GM18951 (cell line): Measurements from ENCODE around the gene PRMT7.

ENCODE experiments used
- POLR2A ChIP-seq: IDR thresholded peaks from 4 replicates; pipeline ENCODE4 v1.6.1; 2011; ENCODE audit warnings: mild to moderate bottlenecking; ENCODE audit not compliant: insufficient read length, insufficient read depth; ENCODE audit errors: extremely low read depth
- in situ Hi-C: fragments of 300-500 bp; cut with MboI; formaldehyde crosslinking; loops from one replicate; pipeline ENCODE4 v1.12.0; 2022; ENCODE audit warnings: low sequenced_read_pairs, mixed read lengths, inconsistent platforms; ENCODE audit not compliant: unreplicated experiment

Gene PRMT7

DNA sequence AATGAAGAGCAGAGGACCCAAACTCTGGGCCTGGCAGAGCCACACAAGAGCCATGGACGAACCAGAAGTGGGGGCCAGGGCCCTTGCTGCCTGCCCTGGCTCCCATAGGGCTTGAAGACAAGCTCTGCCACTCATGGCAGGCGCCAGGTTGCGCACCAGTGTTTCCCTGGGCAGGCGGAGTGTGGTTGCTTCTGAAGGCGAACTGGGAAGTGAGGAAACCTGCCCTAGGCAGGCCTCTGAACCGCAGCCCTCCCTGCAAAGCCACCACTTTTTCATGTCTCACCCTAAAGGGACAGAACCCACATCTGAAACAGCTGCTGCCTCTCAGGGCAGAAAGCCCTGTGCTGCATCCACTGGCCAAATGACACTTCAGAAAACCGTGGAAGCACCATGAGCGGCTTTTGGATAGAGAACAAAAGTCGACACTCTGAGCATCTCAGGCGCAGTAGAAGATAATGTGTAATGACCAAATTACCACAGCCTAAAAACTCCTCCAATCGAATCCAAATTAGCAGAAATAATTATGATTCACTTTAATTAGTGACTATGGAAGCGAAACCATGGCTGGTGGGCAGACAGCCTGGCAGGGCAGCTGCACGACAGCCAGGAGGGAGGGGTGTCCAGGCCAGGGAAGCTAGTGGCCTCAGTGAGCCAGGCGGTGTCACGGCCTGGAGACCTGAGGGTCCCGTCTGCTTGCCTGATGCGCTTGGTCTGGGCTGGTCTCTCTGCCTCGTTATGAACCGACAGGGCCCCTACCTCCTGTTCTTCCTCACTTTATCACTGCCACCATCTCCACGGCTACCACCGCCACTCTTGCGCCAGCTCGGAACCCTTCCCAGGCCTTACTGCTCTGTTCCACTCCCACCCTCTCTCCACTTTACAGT, 59.1 kb downstream of the PRMT7 start:
- in situ Hi-C loops = no loop called here
- no peak for TF ChIP-seq POLR2A

DNA sequence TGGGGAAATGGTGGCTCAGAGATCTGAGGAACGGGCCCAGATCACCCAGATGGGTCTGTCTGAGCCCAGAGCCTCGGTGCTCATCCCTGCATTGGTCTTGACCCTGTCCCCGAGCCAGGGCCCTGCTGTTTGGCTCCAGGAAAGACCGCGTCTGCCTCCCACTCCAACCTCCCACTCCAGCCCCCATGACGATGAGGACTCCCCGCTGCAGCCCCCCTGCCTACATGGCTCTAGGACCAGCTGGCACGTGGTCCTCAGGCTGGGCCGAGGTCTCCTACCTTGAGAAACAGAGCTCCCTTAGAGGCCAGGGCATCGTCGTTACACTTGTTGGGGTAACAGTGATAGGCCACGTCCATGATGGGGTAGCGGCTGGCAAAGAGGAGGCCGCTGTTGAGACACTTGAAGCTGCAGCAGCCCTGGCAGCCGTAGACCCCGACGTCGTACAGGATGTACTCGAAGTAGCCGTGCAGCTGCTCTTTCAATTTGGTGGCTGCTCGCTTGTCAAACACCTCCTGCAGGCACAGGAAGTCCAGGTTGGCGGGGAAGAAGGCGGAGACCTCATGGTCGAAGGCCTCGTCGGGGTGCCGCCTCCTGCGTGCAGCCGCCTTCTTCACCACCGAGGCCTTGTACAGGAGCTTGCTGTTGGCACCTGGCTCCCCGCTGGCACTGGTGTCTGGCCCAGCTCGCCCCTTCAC, 59.9 kb downstream of the PRMT7 start:
- in situ Hi-C loops = no loop called here
- TF ChIP-seq POLR2A = no peak

DNA sequence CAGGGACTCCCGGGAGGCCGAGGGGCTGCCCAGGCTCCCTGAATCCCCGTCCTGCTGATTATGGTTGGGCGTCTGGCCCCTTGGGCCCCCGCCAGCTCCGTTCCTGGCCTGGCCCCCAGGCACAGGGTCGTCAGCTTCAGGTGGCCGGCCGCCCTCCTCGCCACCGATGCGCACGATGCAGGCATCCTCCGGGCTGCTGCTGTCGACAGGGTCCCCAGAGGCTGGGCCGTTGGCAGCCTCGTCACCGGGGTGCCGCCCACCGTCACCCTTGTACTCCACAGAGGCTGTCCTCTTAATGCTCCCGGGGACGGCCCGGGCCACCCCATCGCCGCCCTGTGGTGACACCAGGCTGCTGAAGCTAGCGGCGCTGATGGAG, 60.4 kb downstream of the PRMT7 start:
- TF ChIP-seq POLR2A = no peak
- in situ Hi-C loops = no loop called here

DNA sequence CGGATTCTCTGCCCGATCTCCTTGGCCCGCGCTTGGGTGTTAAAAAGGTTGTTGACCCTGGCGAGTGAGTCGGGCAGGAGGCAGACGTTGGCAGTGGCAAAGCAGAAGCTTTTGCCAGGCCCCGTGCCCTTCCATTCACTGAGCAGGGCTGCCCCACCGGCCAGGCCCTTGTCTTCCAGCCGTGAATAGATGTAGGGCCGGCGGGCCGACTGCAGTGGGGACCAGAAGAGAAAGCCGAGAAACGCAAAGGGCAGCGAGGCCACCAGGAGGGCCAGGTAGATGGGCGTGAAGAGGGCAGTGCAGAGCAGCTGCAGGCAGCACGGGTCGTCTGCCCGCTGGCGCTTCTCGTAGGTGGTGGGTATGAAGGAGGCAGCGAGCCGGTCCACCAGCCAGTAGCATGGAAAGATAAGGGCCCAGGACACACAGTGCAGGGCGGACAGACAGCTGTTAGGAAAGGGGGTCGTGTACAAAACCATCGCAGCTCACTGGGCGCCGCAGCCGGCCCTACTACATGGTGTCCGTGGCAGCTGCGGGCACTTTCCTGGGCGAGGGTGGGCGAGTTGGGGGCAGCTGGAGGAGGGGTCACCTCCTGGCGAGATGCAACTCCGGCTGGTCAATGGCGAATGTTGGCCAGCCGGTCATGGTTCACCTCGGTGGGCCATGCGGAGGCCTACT, 61.0 kb downstream of the PRMT7 start:
- in situ Hi-C loops = no loop called here
- no peak for TF ChIP-seq POLR2A

DNA sequence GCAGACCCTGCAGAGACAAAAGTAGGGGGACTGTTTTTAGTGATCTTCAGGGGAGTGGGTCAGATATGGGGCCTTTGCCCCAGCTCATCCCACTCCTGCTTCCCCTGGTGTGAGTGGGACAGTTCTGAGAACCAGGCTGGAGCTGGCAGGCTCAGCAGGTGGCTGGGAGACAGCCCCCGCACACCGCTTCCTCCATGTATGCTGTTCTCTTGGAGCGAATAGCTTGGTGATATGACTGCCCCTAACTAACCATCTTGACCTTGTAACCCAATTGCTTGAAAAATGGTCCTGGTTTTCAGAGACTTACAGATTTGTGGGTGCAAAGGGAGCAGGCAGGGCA, 61.5 kb downstream of the PRMT7 start:
- in situ Hi-C loops = no loop called here
- TF ChIP-seq POLR2A = no peak

DNA sequence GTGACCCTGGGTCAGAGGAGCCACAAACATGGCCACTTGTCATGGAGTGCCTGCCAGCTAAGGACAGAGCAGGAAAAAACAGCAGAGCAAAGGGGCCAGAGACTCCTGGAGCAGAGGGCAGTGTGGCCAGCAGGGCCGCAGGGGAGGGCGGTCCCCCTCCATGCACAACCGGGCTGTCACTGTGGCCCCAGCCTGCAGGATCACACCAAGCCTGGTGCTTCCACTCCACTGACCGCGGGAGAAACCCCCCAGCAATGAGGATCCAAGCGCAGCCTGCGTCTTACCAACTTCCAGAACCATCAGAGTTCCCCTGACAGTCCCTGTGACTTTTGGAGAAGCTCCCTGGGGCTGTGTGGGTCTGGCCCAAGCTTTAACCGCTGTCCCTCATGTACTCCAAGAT, 62.0 kb downstream of the PRMT7 start:
- TF ChIP-seq POLR2A = no peak

DNA sequence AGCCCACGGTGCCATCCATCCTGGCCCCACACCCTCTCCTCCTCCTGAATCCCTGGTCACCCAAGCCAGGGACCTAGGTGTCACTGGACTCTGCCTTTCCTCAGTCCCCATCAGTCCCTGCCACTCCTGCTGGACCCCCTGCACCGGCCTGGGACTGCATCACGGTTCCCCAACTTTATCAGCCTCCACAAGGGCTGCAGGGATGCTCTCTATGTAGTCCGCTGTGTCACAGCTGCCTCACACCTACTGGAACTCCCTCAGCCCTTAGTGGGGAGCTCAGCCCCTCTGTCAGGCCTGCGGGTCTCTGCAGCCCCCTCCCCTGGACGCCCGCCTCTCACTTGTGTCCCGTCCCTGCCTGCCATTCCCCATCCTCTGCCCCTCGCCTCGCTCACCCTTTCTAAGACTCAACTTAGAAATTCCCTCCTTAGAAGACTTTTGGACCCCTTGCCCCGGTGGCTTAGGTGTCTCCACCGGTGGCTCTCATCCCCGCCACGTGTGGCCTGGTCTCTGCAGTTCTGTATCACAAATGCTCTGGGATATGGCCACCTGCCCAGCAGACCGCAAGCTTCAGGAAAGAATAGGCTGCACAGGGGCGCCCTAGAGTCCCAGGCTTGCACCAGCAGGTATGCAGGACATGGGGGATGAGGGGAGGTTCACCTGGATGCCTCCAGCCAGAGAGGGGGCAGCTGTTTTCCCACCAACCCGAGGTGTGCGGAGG, 62.9 kb downstream of the PRMT7 start:
- in situ Hi-C loops = no loop called here

More for the DNA sequence above, 62.0 kb downstream of the PRMT7 start:
- in situ Hi-C loops = no loop called here

DNA sequence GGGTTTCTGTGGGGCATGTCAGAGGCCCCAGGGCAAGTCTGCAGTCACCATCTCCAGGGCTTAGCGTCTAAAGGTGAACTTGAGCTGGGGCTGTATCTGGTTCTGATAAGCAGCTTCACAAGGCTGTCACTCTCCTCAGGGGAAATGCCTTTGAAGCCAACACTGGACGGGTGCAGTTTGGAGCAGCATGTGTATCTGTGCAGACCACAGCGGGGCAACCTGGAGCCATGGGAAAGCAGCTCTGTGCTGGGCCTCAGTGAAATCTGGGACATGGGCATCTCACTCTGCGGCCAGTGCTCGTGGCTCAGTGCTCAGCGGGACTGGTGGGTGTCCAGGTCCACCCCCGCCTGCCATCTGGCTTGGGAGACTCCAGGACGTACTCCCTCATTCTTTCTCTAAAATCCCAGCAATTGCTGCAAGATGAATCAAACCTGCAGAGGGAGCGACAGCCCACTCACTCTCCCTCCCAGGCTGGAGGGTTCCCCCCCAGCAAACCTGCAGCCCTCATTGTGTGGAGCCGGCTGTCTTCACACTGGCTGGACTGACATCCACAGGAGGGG, 63.5 kb downstream of the PRMT7 start:
- in situ Hi-C loops = no loop called here
- no peak for TF ChIP-seq POLR2A

More for the DNA sequence above, 62.9 kb downstream of the PRMT7 start:
- no peak for TF ChIP-seq POLR2A

DNA sequence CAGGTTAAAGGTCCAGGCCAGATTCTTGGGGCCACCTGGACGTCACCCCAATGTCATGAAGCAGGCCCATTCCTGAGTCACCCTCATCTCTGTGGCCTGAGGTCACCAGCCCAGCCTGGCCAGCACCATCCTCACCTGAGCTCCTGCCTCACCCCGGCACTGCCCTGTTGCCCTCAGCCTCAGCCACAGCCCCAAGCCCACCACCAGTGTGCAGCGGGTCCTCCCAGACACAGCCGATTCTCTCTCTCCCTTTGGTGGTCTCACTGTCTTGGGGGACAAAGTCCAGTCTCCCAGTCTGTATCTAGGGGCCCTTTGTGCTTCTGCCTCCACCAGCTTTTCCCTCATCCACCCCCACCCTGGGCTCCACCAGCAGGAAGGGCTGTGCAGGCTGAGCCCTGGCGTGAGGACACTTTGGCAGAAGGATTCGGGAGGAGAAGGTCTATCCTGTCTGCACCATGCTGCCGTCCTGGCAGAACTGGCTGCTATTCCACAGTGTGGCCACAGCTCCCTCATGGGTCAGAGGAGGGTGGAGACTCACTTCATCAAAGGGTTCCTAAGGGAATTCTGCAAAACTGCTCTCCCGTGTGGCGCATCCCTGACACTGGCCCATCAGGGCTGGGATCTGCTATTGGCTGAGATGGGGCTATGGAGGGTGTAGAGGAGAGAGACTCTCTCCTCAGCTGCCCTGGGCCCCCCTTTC, 64.3 kb downstream of the PRMT7 start:
- TF ChIP-seq POLR2A = no peak
- in situ Hi-C loops = no loop called here

DNA sequence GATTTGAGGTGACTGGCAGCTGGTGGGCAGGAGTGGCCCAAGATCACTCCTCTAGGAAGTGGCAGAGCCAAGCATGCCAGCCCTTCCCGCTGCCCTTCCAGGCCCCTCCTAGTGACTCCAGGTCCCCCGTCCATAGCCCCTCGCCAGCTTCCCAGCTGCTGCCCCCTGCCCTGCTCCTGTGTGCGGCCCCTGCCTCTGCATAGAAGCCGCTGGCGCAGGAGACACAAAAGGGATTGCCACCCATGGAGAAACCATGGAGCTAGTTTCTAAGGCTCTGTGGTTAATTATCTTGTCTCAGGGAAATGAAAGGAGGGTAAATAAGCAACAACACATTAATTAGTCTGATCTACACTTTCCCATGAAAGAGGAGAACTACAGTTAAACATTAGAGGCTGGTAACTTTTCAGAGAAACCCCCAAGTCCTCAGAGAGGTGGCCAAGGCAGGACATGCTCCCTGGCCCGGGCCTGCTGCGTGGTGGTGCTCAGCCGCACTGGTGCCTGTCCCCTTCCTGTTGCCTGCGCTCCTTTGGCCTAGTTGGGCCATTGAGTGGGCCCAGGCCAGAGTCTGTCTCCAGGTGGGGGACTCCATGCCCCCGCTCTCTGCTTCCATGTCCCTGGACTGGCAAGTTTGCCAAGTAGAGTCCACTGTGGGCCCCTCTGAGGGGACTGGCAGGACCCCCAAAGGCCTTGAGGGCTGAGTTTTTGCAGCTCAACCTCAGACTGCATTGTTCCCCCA, 65.2 kb downstream of the PRMT7 start:
- no peak for TF ChIP-seq POLR2A
- in situ Hi-C loops = no loop called here

DNA sequence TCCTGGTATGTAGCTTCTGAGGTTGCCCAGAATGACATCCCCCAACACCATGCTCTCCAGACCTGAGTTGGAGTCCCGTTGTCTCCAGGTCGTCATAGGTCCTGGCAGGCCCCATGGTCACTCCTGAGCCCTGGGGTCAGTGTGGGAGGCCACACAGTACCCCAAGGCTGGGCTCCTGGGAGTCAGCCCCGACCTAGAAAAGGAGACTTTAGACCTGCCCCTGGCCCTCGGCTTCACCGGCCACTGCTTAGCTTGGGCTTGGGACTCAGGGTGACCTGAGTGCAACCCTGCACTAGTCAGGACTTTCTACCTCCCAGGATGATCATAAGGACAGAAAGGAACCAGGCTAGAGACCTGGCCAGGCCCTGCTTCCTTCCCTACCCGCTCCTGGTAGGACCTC, 65.8 kb downstream of the PRMT7 start:
- in situ Hi-C loops = no loop called here

DNA sequence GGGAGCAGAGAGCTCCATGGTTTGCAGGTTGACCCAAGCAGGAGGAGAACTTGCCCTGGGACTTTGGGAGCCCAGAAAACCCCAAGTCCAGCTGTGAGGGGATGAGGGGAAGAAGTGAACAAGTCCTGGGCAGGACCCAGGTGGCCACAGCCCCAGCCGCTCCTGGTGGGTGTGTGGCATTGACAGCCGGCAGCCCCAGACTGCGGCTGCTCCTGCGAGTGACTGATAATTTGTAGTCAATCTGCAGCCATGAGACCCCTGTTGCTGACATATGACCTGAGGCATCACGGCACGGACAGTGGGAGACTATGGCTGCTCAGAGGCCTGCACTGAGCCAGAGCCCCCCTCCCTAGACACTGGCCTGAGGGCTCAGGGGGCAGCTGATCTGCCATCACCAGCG, 66.4 kb downstream of the PRMT7 start:
- no peak for TF ChIP-seq POLR2A
- in situ Hi-C loops = no loop called here

More for the DNA sequence above, 65.8 kb downstream of the PRMT7 start:
- no peak for TF ChIP-seq POLR2A
